Parathyroid adenoma (tissue), 2 donors: ENCODE results near the gene PAGE4.

Source experiments
- H2AFZ ChIP-seq: fragments of 300-600 bp; sonication (generic); one replicate; pipeline ENCODE4 v1.7.0; 2017; ENCODE audit warnings: antibody characterized with exemption, mild to moderate bottlenecking
- H3K27ac ChIP-seq: fragments of 300-600 bp; sonication (generic); one replicate; pipeline ENCODE4 v1.7.0; 2017
- H3K27me3 ChIP-seq: fragments of 300-600 bp; sonication (generic); one replicate; pipeline ENCODE4 v1.7.0; 2017; ENCODE audit warnings: low read length; ENCODE audit not compliant: control insufficient read depth, insufficient read depth
- H3K36me3 ChIP-seq: fragments of 300-600 bp; sonication (generic); one replicate; pipeline ENCODE4 v1.7.0; 2017; ENCODE audit warnings: low read length; ENCODE audit not compliant: control insufficient read depth, insufficient read depth
- H3K4me1 ChIP-seq: fragments of 300-600 bp; sonication (generic); one replicate; pipeline ENCODE4 v1.7.0; 2017; ENCODE audit warnings: control low read depth
- H3K4me2 ChIP-seq: fragments of 300-600 bp; sonication (generic); one replicate; pipeline ENCODE4 v1.7.0; 2017; ENCODE audit warnings: low read length
- H3K4me3 ChIP-seq: fragments of 300-600 bp; sonication (generic); one replicate; pipeline ENCODE4 v1.7.0; 2017; ENCODE audit warnings: low read depth, low read length
- H3K79me2 ChIP-seq: fragments of 300-600 bp; sonication (generic); one replicate; pipeline ENCODE4 v1.7.0; 2017; ENCODE audit warnings: control low read depth
- H3K9ac ChIP-seq: fragments of 300-600 bp; sonication (generic); one replicate; pipeline ENCODE4 v1.7.0; 2017; ENCODE audit warnings: mild to moderate bottlenecking
- H3K9me3 ChIP-seq: fragments of 300-600 bp; sonication (generic); one replicate; pipeline ENCODE4 v1.7.0; 2017; ENCODE audit warnings: low read length; ENCODE audit not compliant: control insufficient read depth
- CTCF ChIP-seq: fragments of 300-600 bp; sonication (generic); IDR thresholded peaks from one replicate; pipeline ENCODE4 v1.7.0; 2017; ENCODE audit warnings: antibody characterized with exemption, mild to moderate bottlenecking
- donor health status: primary hyperparathyroidism.

The PAGE4 gene

GRCh38 chrX:49880668-49881067 lies 51.6 kb downstream of the PAGE4 start:
- Histone ChIP-seq H3K4me2 (no peak overlapping the region), H3K27ac (no peak overlapping the region), H2AFZ (no peak overlapping the region), H3K27me3 (no peaks in the 10 kb centered on the region), H3K36me3 (no peaks in the 10 kb centered on the region), H3K9ac (no peak overlapping the region), H3K4me3 (no peak overlapping the region), H3K79me2 (no peaks in the 10 kb centered on the region), H3K9me3 (no peaks in the 10 kb centered on the region), H3K4me1 (no peaks in the 10 kb centered on the region)
- TF ChIP-seq CTCF, result no peak
